WTC11 (cell line): ENCODE measurements around the gene SIT1.

Source experiments
- ATF2 ChIP-seq: sonication (generic); formaldehyde crosslinking; IDR thresholded peaks from 2 replicates; pipeline ENCODE4 v1.8.1; 2022; ENCODE audit warnings: low read depth, missing genetic modification reagents, borderline replicate concordance
- CTCF ChIP-seq: fragments of 200-600 bp; IDR thresholded peaks from 2 replicates; pipeline ENCODE4 v1.8.0; 2022; ENCODE audit warnings: antibody characterized with exemption
- ETV6 ChIP-seq: sonication (generic); formaldehyde crosslinking; IDR thresholded peaks from 2 replicates; pipeline ENCODE4 v1.8.1; 2022; ENCODE audit warnings: mild to moderate bottlenecking, missing genetic modification reagents
- MLX ChIP-seq: sonication (generic); formaldehyde crosslinking; IDR thresholded peaks from 2 replicates; pipeline ENCODE4 v1.8.1; 2023; ENCODE audit warnings: mild to moderate bottlenecking, missing genetic modification reagents, moderate library complexity
- NFE2L1 ChIP-seq: sonication (generic); formaldehyde crosslinking; IDR thresholded peaks from 2 replicates; pipeline ENCODE4 v1.8.1; 2023; ENCODE audit warnings: missing genetic modification reagents
- SP1 ChIP-seq: sonication (generic); formaldehyde crosslinking; conservative IDR thresholded peaks from 2 replicates; pipeline ENCODE4 v1.8.1; 2022; ENCODE audit warnings: missing genetic modification reagents
- ZBTB21 ChIP-seq: sonication (generic); formaldehyde crosslinking; IDR thresholded peaks from 2 replicates; pipeline ENCODE4 v1.8.1; 2023; ENCODE audit warnings: mild to moderate bottlenecking, missing genetic modification reagents, borderline replicate concordance

GRCh38 chr9:35658968-35659220 is 8.2 kb upstream of the SIT1 start:
- no peak for TF ChIP-seq NFE2L1 (CRISPR knock-in tag)
- TF ChIP-seq ZBTB21, result no peak
- no peak for TF ChIP-seq CTCF
- TF ChIP-seq ATF2 (CRISPR knock-in tag), result no peak
- TF ChIP-seq ETV6, result no peak
- no peak for TF ChIP-seq SP1 (CRISPR knock-in tag)
- TF ChIP-seq MLX, result no peak; the same call in 1 of the 2 replicates
